ENCODE data around the gene OR4N2. TPM values are rescaled to one million over a fixed set of nuclear protein-coding genes. Genes with fewer than 3 reads are reported as not detected.
A peak's percentile ranks its signal among the peaks of the same experiment; 100 is the strongest.
"Not testable (repeated sequence)": the region's sequence is repeated elsewhere in the genome, so short reads cannot be mapped to it uniquely, and the experiment has no call there.

OR4N2 gene
- total RNA-seq, 4 donors from 2014 or later: not detected

DNA sequence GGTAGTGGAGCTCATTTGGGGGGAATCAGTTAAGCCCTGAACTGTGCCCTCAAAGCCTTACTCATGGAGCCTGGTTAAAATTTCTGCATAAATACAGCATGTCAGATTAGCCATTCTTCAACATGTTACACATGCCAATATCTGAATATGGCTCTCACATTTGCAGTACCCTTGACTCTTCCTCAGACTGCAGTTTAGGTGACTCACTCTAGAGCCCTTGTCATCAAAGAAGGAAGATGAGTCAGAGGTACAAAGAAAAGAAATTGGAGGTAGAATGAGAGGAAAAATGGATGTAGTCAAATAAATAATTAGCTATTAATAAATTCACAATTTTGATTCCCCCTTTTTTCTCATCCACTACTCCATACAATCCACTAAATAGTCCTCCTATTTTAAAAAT, 47.8 kb downstream of the OR4N2 start:
- TF ChIP-seq POLR2A (IDR thresholded peaks at IDR 0.05) (no peak), CTCF (IDR thresholded peaks at IDR 0.05) (no peak), EP300 (IDR thresholded peaks at IDR 0.05) (no peak)
- Histone ChIP-seq H3K4me1 (no peaks in the 10 kb centered on the region), H3K4me3 (no peak overlapping the region), H3K27me3 (no peaks in the 10 kb centered on the region), H3K27ac (no peak overlapping the region), H3K9me3 (peaks cover 0 to 10% (median 0%) of the 10 kb centered on the region in 4 donors), H3K36me3 (no peaks in the 10 kb centered on the region)
- DNase-seq (ENCODE audit: low spot score in 2 of 2): no peak

DNA sequence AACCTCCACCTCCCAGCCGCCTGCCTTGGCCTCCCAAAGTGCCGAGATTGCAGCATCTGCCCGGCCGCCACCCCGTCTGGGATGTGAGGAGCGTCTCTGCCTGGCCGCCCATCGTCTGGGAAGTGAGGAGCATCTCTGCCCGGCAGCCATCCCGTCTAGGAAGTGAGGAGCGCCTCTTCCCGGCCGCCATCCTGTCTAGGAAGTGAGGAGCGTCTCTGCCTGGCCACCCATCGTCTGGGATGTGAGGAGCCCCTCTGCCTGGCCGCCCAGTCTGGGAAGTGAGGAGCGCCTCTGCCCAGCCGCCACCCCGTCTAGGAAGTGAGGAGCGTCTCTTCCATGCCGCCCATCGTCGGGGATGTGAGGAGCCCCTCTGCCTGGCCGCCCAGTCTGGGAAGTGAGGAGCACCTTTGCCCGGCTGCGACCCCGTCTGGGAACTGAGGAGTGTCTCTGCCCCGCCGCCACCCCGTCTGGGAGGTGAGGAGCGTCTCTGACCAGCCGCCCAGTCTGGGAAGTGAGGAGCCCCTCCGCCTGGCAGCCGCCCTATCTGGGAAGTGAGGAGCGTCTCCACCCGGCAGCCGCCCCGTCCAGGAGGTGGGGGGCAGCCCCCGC, 62.6 kb downstream of the OR4N2 start:
- WGBS, 2 donors: 92 to 97% methylated on average over 12 to 28 of the region's 39 CpGs
- H3K9me3 ChIP-seq; H3K4me3 ChIP-seq; H3K4me1 ChIP-seq; H3K27me3 ChIP-seq; DNase-seq (ENCODE audit: low spot score in 2 of 2); H3K36me3 ChIP-seq; H3K27ac ChIP-seq: not testable (repeated sequence)

DNA sequence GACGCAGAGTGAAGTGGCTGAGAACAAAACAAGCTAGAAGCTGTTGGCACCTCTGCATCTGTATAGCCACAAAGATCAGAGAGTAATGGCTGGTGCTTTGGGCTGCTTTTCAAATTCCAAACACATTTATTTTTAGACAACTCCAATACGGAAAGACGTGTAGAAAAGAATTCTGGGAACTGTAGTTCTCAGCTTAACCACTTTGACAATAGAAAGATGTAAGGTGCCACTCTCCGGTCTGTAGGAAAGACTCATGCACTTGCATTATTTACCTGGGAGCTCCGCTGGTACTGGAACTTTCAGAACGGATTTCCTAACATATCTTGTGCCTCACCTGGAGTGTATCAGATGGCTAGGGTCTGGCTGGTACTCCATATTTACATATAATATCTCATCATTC, 69.6 kb downstream of the OR4N2 start:
- no peaks in the 10 kb centered on the region for H3K27me3 ChIP-seq
- no peaks in the 10 kb centered on the region for H3K36me3 ChIP-seq
- no peaks in the 10 kb centered on the region for H3K4me1 ChIP-seq
- H3K27ac ChIP-seq: no peak overlapping the region
- DNase-seq (ENCODE audit: low spot score in 2 of 2): no peak
- peaks cover 0 to 2% (median 0%) of the 10 kb centered on the region in 4 donors for H3K9me3 ChIP-seq
- TF ChIP-seq POLR2A (IDR thresholded peaks at IDR 0.05) (no peak), CTCF (IDR thresholded peaks at IDR 0.05) (no peak), EP300 (IDR thresholded peaks at IDR 0.05) (no peak)
- H3K4me3 ChIP-seq: no peak overlapping the region
- WGBS, 2 donors: 33 to 37% methylated on average over 6 of the region's 6 CpGs

GRCh38 chr14:19874842-19875241, 71.3 kb downstream of the OR4N2 start, which contains the start of gene OR4K2:
OR4K2 (plus strand) TSS chr14:19875142; CDS start chr14:19876268, 1,126 bp downstream.
- 56 to 71% methylated on average over 2 of the region's 2 CpGs for WGBS, 2 donors
- Histone ChIP-seq H3K27ac (no peak within 1 kb of the TSS), H3K27me3 (no peaks in the 10 kb centered on the region), H3K9me3 (peaks cover 0 to 4% (median 0%) of the 10 kb centered on the region in 4 donors), H3K4me3 (no peak within 1 kb of the TSS), H3K36me3 (no peaks in the 10 kb centered on the region), H3K4me1 (no peaks in the 10 kb centered on the region)
- no peak for TF ChIP-seq EP300 (IDR thresholded peaks at IDR 0.05)
- TF ChIP-seq CTCF (IDR thresholded peaks at IDR 0.05): no peak
- TF ChIP-seq POLR2A (IDR thresholded peaks at IDR 0.05): no peak
- DNase-seq (ENCODE audit: low spot score in 2 of 2): no peak

DNA sequence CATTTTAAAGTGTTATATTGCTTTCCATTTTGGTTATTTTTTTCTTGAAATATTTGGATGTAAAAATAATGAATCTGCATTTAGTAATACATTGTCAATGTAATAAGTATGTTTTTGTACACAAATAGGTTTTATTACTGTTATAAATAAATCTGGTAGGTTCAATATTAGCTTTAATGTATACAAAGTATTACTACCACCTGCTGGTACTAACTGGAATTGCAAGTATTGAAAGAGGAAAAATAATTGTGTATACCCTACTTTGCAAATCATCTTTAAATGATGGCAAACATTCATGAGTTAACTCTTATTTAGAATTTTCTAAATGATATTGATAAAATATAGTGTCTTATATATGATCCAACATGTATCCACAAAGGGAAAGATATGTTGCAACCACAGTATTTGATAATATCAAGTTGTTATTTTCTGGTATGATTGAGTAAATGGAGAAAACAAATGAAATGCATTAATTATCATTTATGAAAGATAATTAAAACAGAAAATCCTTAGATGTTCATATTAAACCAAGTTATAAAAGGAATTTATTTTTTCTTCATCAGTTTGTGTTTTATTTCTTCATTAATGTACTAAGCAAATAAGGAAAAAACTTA, 74.6 kb downstream of the OR4N2 start:
- TF ChIP-seq POLR2A (IDR thresholded peaks at IDR 0.05) (no peak), CTCF (IDR thresholded peaks at IDR 0.05) (peak in 3 of 5 experiments; percentile 7 to 37 (median 17))
- H3K9me3 ChIP-seq: peaks cover 0 to 4% (median 0%) of the 10 kb centered on the region in 4 donors
- H3K27me3 ChIP-seq: no peaks in the 10 kb centered on the region
- H3K27ac ChIP-seq: no peak overlapping the region
- DNase-seq (ENCODE audit: low spot score in 2 of 2): no peak
- no peaks in the 10 kb centered on the region for H3K36me3 ChIP-seq
- H3K4me3 ChIP-seq: no peak overlapping the region
- no peaks in the 10 kb centered on the region for H3K4me1 ChIP-seq

Other genes starting within 250 kb of the OR4N2 start
- gene OR11H2, start 89.9 kb upstream of the OR4N2 start, total RNA-seq: not detected
- gene OR4Q3, start 60.2 kb upstream of the OR4N2 start, total RNA-seq: not detected
- not detected for gene OR4M1, start 30.3 kb upstream of the OR4N2 start, total RNA-seq
- gene OR4K2, start 71.4 kb downstream of the OR4N2 start, total RNA-seq: under 1 TPM in 1 of 4 donors, not detected in 3; 0.63 TPM
- gene OR4K5, start 116.8 kb downstream of the OR4N2 start, total RNA-seq: not detected
- not detected for gene OR4K1, start 127.1 kb downstream of the OR4N2 start, total RNA-seq
- not detected for gene OR4K15, start 171.8 kb downstream of the OR4N2 start, total RNA-seq
- not detected for gene OR4Q2, start 198.4 kb downstream of the OR4N2 start, total RNA-seq
- gene OR4K14, start 215.5 kb downstream of the OR4N2 start, total RNA-seq: not detected
- not detected for gene OR4K13, start 232.3 kb downstream of the OR4N2 start, total RNA-seq

All from tibial nerve (tissue), 4 donors.